ENCODE data around the gene NPHP1.

DNA sequence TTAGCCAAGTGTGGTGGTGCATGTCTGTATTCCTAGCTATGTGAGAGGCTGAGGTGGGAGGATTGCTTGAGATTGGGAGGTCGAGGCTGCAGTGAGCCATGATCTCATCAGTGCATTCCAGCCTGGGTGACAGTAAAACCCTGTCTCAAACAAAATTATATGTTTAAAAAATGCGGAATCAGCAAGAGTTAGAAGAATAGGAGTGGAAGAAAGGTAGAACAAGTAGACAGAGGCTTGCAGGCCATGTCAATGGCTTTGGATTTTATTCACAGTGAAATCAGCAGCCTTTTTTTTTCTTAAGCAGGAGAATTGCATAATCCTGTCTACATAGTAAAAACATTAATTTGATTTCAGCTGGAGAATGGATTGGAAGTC is 15.4 kb upstream of the NPHP1 start:
- TF ChIP-seq GATA2 (IDR thresholded peaks at IDR 0.05; ENCODE audit: low read depth, low read length) (no peak), GATA3 (IDR thresholded peaks at IDR 0.05; ENCODE audit: low read depth, low read length) (no peak)
